Measurements from ENCODE around the gene ATP11A.

ATP11A gene

GRCh38 chr13:112762690-112763080 lies 72.8 kb downstream of the ATP11A start:
- DNase-seq, result no peak

- no peak for DNase-seq
These were observed 74.2 kb downstream of the ATP11A start for GRCh38 chr13:112764028-112764427.

GRCh38 chr13:112764864-112765561 lies 75.2 kb downstream of the ATP11A start:
- no peak for DNase-seq

DNA sequence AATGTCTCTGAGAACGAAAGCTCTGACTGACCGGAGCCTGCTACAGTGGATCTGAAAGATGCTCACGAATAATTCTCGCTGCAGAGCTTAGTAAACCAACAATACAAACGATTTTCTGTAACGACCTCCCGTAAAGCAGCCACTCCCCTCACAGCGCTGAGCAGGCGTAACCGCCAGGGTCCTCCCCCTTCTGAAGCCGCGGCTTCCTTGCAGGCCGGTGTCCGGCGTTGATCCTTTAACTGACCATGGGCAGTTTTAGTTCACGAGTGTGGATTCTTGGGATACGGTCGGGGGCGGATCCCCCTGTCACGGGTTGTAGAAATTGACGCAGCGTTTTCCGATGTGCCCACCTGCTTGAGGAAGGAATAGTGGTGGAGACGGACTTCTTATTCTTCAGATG lies 75.9 kb downstream of the ATP11A start:
- no peak for DNase-seq

GRCh38 chr13:112766336-112766735 lies 76.5 kb downstream of the ATP11A start:
- no peak for DNase-seq

DNA sequence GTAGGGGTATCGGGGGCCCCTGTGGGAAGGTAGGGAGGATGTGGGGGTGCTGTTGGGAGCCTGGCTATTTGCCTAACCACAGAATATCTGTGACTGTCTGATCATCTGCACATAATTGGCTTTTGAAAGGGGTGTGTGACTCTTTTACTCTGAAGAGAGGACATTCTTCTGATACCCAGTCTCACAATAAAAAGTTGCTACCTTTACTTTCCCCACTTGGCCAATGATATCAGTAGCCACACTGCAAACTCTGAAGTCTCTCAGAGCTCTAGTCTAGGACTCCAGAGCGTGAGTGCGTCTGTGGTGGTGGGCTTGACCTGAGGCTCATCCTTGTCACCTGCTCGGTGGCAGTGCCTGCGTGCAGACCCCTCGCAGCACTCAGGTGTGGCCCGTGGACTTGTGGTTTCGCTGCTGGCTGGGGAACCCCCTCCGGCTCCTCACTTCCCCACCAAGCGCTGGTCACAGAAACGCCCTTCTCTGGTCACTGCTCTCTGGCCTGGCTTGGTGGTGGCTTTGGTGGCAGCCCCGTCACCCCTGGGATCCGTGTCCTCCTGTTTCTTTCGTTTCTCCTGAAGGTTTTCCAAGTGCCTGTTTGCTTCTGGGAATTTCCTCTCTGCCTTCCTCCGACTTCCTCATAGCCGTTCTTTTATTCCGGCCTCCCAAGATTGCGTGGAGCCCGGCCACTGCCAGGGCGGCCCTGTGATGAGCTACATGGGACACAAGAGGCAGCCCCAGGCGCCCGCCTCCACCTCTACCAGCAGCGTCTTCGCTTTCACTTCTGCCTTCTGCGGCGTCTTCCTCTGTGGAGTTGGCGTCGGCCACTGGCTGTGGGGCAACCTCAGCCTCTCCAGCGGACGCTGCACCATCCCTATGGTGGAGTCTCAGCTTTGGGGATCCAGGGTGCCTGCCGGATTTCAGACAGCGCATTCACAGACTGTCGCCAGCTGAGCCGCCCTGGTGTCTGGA lies 78.0 kb downstream of the ATP11A start:
- no peak for DNase-seq

DNA sequence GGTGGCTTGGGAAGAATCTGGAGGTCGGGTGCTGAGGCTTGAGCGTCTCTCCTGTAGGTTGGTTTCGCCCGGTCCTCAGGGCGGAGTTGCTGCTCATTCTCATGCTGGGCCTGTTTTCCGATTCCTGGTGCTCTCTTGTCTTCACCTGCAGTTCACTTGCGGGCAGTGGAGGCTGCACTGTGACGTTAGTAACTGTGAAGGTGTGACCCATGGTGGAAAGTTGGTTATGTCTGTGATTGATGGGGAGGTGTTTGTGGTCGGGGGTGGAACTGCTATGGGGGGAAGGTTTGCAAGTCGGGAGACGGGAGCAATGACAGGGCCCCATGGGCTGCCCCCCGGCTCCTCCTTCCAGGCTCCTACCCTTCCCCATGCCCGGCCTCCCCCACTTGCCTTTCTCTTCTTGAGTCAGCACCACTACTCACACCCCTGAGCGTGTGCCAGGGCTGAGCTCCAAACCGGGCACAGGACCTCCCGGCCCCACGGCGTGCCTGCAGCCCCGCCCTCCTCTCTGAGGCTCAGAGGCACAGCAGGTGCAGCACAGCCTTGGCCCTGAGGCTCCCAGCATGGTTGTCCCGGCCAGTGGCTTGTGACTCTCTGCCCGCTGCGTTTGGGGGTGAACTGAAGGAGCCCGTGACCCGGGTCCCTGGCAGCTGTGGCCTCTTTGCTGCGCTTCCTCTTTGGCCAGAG lies 79.1 kb downstream of the ATP11A start:
- peak in 1 of 2 experiments; percentile 34 for DNase-seq

- no peak for DNase-seq
These were observed 79.8 kb downstream of the ATP11A start for GRCh38 chr13:112769615-112770014.

DNA sequence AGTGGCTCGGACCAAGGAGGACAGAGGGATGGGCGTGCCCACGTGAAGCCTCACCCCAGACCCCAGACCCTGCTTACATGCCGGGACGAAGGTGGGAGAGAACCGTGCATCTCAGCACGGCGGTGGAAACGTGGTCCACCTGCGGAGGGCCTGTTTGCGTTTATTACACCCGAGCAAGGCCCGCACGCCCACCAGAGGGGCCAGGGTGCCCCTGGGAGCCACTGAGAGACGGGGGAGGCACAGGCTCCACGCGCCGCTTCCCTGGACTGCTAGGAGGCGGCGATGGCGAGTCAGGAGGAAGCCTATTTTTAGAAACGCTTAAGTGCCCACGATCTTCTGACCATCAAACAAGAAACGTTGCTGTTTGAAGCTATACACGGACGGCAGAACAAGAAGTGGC lies 80.7 kb downstream of the ATP11A start:
- DNase-seq, result peak in 1 of 2 experiments; percentile 90

DNA sequence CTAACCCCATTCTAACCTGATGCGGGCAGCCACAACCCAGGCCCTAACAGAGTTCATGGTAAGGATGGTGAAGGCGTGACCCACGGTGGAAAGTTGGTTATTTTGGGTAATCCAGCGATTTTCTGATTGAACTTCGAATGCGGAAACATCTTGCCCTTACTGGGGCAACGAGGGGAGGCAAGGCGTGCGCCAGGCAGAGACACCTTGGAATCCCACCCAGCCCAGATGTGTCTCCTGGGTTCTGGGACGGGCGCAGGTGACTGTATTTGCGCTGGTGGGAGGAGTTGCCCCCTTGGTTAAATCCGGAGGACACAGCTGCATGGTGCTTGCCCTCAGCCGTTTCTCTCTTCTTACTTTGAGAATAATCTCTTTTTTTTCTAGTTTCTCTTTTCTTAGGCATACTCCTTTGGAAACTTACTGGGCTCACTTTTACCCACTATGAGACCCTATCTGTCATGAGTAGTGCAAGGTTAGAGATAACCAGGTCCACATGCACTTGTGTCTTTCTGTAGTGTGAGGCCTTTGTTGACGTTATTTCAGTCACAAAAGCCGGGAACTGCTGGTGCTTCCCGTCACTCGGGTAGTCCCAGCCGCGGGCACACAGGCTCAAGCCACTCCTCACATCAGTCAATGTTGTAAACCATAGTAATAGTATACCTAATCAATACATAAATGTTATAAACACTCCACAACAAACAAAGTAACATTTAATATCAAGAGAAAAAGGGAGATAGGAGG lies 81.5 kb downstream of the ATP11A start:
- DNase-seq, result peak; percentile 38 to 67

DNA sequence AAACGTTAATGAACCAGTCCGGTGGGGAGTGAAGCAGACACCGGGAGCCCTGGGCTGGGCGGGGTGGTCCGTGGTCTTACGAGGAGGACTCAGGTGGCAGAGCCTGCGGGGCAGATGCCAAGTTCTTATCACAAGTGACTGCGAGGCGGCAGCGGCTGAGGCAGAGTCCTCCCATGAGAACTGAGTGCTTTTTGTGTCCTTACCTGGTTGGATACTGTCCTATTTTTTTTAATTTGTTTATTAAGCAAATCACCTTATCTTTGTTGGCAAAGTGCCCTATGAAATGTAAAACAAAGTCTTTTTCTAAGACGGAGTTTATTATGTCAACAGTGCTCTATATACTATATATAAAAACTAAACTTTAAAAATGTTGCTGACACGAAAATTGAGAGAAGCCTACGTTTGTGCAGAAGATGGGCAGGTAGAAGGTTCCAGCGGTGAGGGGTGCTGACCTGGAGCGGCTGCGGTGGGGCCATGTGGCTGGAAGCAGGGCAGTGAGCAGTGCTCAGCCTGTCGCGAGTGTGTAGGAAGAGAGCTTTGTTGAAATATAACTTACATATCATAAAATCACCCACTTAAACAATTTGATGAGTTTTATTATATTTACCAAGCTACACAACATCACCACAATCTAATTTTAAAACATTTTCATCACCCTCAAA lies 82.2 kb downstream of the ATP11A start:
- peak; percentile 84 to 90 for DNase-seq

- peak in 1 of 2 experiments; percentile 38 for DNase-seq
These were observed 82.7 kb downstream of the ATP11A start for GRCh38 chr13:112772539-112772909.

DNA sequence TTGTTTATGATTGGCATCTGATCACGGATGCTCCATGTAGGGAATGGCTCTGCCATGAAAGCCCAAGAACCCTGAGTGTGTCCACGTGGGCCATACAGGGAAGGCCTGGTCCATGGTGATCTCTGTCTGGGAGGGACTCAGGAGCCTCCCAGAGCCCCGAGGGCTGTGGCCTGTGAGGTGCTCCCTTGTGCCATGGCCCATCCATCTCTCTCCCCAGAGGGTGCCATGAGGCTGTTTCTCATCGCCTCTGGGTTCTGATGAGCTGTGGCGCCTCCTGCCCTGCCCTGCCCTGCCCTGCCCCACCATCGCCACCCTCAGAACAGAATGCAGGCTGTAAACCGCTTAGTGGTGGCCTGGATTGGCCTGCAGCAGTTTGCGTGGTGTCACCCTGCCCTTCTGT lies 83.1 kb downstream of the ATP11A start:
- DNase-seq, result no peak

GRCh38 chr13:112773601-112774447 lies 84.0 kb downstream of the ATP11A start:
- DNase-seq, result no peak

- DNase-seq, result no peak
These were observed 84.6 kb downstream of the ATP11A start for GRCh38 chr13:112774448-112774792.

- DNase-seq, result no peak
These were observed 85.2 kb downstream of the ATP11A start for GRCh38 chr13:112774829-112775565.

GRCh38 chr13:112775791-112776279 lies 86.0 kb downstream of the ATP11A start:
- DNase-seq, result no peak

GRCh38 chr13:112776354-112776753 lies 86.5 kb downstream of the ATP11A start:
- DNase-seq, result no peak

GRCh38 chr13:112776971-112777370 lies 87.1 kb downstream of the ATP11A start:
- no peak for DNase-seq

- no peak for DNase-seq
These were observed 88.0 kb downstream of the ATP11A start for GRCh38 chr13:112777637-112778406.

Data from NCI-H526 (cell line).